Naive thymus-derived CD4-positive, alpha-beta T cell (primary cell): ENCODE data around the gene ZMYND8. TPM values are rescaled to one million over a fixed set of nuclear protein-coding genes. Genes with fewer than 3 reads are reported as not detected.
"Not testable (repeated sequence)": the region's sequence is repeated elsewhere in the genome, so short reads cannot be mapped to it uniquely, and the experiment has no call there.

Source experiments
- ATAC-seq: fragments of 150-1000 bp; cut with Tn5 transposase; 2 replicates; pipeline ENCODE4 v1.10.0; 2021; ENCODE audit warnings: mild to moderate bottlenecking, moderate library complexity
- CTCF ChIA-PET: fragments of 350-600 bp; sonication (Branson Sonifier 250); formaldehyde crosslinking; loops from one replicate; lab custom pipeline; 2021; ENCODE audit warnings: antibody characterized with exemption; lab: Charles Lee
- POLR2A ChIA-PET: fragments of 350-600 bp; sonication (Branson Sonifier 250); formaldehyde crosslinking; loops from one replicate; lab custom pipeline; 2021; ENCODE audit warnings: antibody characterized with exemption, inconsistent platforms; lab: Charles Lee
- DNase-seq, 9 donors: peaks; one replicate each; pipeline versions ENCODE4 v3.0.0 to v3.0.0-alpha.2; 2020 to 2022; ENCODE audit warnings: mixed read lengths in 1 of 9
- H3K27ac ChIP-seq: one replicate; pipeline ENCODE4 v1.7.0; 2013; ENCODE audit warnings: mild to moderate bottlenecking, low read depth, low read length, moderate library complexity
- H3K27me3 ChIP-seq, 2 donors: one replicate each; pipeline ENCODE4 v1.7.0; 2013; ENCODE audit warnings: low read length in 2 of 2, mild to moderate bottlenecking in 2 of 2, moderate library complexity in 2 of 2; ENCODE audit not compliant: control insufficient read depth in 2 of 2, insufficient read depth in 2 of 2
- H3K36me3 ChIP-seq, 3 experiments: 1 replicate in 2 of 3; 2 replicates in 1 of 3; pipeline ENCODE4 v1.7.0; 2013; ENCODE audit warnings: low read length in 3 of 3, mild to moderate bottlenecking in 3 of 3, moderate library complexity in 1 of 3; ENCODE audit not compliant: insufficient read depth in 3 of 3, control insufficient read depth in 2 of 3
- H3K4me1 ChIP-seq, 2 donors: one replicate each; pipeline ENCODE4 v1.7.0; 2013; ENCODE audit warnings: low read length in 2 of 2, mild to moderate bottlenecking in 2 of 2, moderate library complexity in 1 of 2; ENCODE audit not compliant: control insufficient read depth in 2 of 2, insufficient read depth in 2 of 2
- H3K4me3 ChIP-seq: 2 replicates; pipeline ENCODE4 v1.7.0; 2013; ENCODE audit warnings: mild to moderate bottlenecking, low read length
- H3K9me3 ChIP-seq, 3 experiments: 1 replicate in 2 of 3; 2 replicates in 1 of 3; pipeline ENCODE4 v1.7.0; 2013; ENCODE audit warnings: low read length in 3 of 3; ENCODE audit not compliant: control insufficient read depth in 2 of 3
- H3K27ac Mint-ChIP-seq, 9 donors: one replicate each; pipeline ENCODE4 v1.8.0; 2020 to 2022; ENCODE audit warnings: mixed read lengths in 9 of 9, mild to moderate bottlenecking in 8 of 9, moderate library complexity in 5 of 9, inconsistent platforms in 2 of 9
- H3K27me3 Mint-ChIP-seq, 5 donors: one replicate each; pipeline ENCODE4 v1.8.0; 2021 to 2022; ENCODE audit warnings: mixed read lengths in 5 of 5, mild to moderate bottlenecking in 1 of 5
- H3K36me3 Mint-ChIP-seq, 5 donors: one replicate each; pipeline ENCODE4 v1.8.0; 2020 to 2022; ENCODE audit warnings: mixed read lengths in 5 of 5, mild to moderate bottlenecking in 3 of 5, inconsistent platforms in 1 of 5
- H3K4me1 Mint-ChIP-seq, 7 donors: one replicate each; pipeline ENCODE4 v1.8.0; 2020 to 2022; ENCODE audit warnings: mixed read lengths in 7 of 7, mild to moderate bottlenecking in 3 of 7, inconsistent platforms in 1 of 7
- H3K4me3 Mint-ChIP-seq, 10 donors: one replicate each; pipeline ENCODE4 v1.8.0; 2020 to 2022; ENCODE audit warnings: mild to moderate bottlenecking in 10 of 10, mixed read lengths in 10 of 10, moderate library complexity in 6 of 10, inconsistent platforms in 2 of 10
- H3K9me3 Mint-ChIP-seq, 11 donors: one replicate each; pipeline ENCODE4 v1.8.0; 2020 to 2022; ENCODE audit warnings: mixed read lengths in 11 of 11, mild to moderate bottlenecking in 4 of 11, inconsistent platforms in 1 of 11, moderate library complexity in 1 of 11
- intact Hi-C, 2 donors: fragments of 100-400 bp; cut with micrococcal nuclease; formaldehyde crosslinking; loops; one replicate each; pipeline ENCODE4 v1.15.1; 2023
- polyA plus RNA-seq, 2 donors: library from polyadenylated mRNA; unstranded; fragments of 300-500 nt; fragmentation: Illumina TruSeq; gene quantifications; one replicate each; pipeline ENCODE4 v1.2.3, GENCODE V29; 2021
- total RNA-seq, 6 experiments: library from RNA in 5 of 6; stranded (reverse) in 5 of 6; gene quantifications; 1 replicate in 5 of 6; 2 replicates in 1 of 6; pipeline ENCODE4 v1.2.3 and lab custom pipeline; 2021 to 2026

ZMYND8 gene
- total and polyA plus RNA-seq, 7 experiments from 2014 or later: 12.7 to 83.0 (median 63.7) TPM

DNA sequence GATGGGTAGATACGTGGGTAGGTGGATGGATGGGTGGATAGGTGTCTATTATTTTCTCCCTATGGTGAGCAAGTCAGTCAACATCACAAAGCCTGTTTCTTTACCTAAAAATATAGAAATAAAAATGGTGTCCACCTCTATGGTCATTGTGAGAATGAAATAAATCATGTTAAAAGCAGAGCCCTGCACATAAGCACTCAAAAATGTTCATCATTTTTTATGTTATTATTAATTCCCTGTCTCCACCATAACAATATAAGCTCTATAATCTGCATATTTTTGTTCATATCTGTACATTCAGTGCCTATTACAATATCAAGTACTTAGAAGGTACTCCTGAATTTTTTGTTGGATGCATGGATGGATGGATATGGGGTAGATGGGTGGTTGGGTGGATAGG lies 177.6 kb downstream of the ZMYND8 start:
- Histone ChIP-seq H3K27me3 (no peaks in the 10 kb centered on the region), H3K4me3 (no peak overlapping the region), H3K4me1 (no peaks in the 10 kb centered on the region), H3K9me3 (no peaks in the 10 kb centered on the region), H3K27ac (no peak overlapping the region), H3K36me3 (no peaks in the 10 kb centered on the region)
- Mint-ChIP-seq H3K27me3 (peaks cover 0 to 6% (median 3%) of the 10 kb centered on the region in 5 donors), H3K9me3 (peaks cover 0 to 3% (median 0%) of the 10 kb centered on the region in 11 donors), H3K36me3 (peaks cover 0 to 2% (median 0%) of the 10 kb centered on the region in 5 donors), H3K27ac (no peak overlapping the region), H3K4me3 (no peak overlapping the region), H3K4me1 (no peaks in the 10 kb centered on the region)
- intact Hi-C loops: no loop called here
- CTCF ChIA-PET: no interaction called here
- ATAC-seq (no peak), DNase-seq (no peak)
- POLR2A ChIA-PET: no interaction called here

DNA sequence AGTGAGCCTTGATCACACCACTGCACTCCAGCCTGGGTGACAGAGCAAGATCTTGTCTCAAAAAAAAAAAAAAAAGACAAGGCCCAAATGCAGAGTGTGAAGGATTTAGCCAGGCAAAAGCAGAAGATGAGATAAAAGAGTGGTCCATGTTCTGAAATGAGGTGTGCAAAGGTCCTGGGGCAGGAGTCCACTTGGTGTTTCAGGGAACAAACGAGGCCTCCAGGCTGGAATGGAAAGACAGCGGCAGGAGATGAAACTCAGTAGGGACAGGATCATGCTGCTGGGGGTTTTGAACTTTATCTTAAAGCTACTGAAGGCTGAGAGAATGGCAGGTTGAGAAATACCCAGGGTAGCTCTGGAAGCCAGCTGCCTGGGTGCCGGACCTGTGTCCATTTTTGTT lies 178.2 kb downstream of the ZMYND8 start:
- Mint-ChIP-seq H3K36me3 (peaks cover 0 to 2% (median 0%) of the 10 kb centered on the region in 5 donors), H3K9me3 (peaks cover 0 to 3% (median 0%) of the 10 kb centered on the region in 11 donors), H3K27ac (no peak overlapping the region), H3K4me1 (no peaks in the 10 kb centered on the region), H3K27me3 (peaks cover 0 to 6% (median 3%) of the 10 kb centered on the region in 5 donors), H3K4me3 (no peak overlapping the region)
- no peaks in the 10 kb centered on the region for H3K4me1 ChIP-seq
- ATAC-seq: no peak
- CTCF ChIA-PET: no interaction called here
- no peaks in the 10 kb centered on the region for H3K9me3 ChIP-seq
- DNase-seq: no peak
- no peaks in the 10 kb centered on the region for H3K36me3 ChIP-seq
- no peaks in the 10 kb centered on the region for H3K27me3 ChIP-seq
- H3K4me3 ChIP-seq: no peak overlapping the region
- no peak overlapping the region for H3K27ac ChIP-seq
- intact Hi-C loops: no loop called here
- POLR2A ChIA-PET: no interaction called here

DNA sequence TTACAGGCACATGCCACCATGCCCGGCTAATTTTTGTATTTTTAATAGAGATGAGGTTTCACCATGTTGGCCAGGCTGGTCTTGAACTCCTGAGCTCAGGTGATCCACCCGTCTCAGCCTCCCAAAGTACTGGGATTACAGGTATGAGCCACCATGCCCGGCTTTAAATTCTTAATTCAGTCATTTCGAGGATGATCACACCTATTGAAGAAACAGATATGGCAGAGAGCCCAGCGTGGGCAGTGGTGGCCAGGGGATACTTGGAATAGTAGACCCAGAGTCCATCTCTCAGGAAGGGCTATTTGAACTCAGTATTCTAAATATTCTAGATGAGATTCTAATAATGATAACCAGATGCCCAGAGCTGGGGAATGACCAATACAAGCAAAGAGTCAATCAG lies 180.3 kb downstream of the ZMYND8 start:
- H3K27ac Mint-ChIP-seq, POLR2A ChIA-PET, CTCF ChIA-PET, H3K4me3 Mint-ChIP-seq, H3K36me3 ChIP-seq, H3K9me3 Mint-ChIP-seq, H3K36me3 Mint-ChIP-seq, H3K4me1 Mint-ChIP-seq, H3K4me3 ChIP-seq, DNase-seq, H3K27me3 ChIP-seq, H3K9me3 ChIP-seq, H3K4me1 ChIP-seq, ATAC-seq, intact Hi-C loops, H3K27ac ChIP-seq: not testable (repeated sequence)
- H3K27me3 Mint-ChIP-seq: peaks cover 0 to 10% (median 8%) of the 10 kb centered on the region in 5 donors

DNA sequence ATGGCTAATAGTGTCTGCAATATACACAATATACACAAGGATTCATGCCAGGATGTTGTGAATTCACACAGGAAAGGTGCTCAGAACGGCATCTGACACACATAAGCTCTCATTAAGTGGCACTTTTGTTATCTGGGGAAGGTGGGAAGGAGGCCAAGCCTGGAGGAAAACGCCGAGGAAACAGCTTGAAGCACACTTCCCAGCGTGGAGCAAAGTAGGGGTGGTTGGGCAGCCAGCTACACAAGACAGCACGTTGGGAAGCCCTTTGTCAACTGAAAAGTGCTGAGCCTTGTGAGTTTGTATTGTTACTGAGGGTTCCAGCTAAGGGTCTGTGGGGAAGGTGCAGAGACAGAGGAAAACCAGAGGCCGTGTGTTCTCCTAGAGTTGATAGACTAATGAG lies 181.0 kb downstream of the ZMYND8 start:
- Mint-ChIP-seq H3K27me3 (peaks cover 0 to 18% (median 14%) of the 10 kb centered on the region in 5 donors), H3K4me1 (no peaks in the 10 kb centered on the region), H3K4me3 (no peak overlapping the region), H3K36me3 (no peaks in the 10 kb centered on the region), H3K27ac (no peak overlapping the region), H3K9me3 (no peaks in the 10 kb centered on the region)
- H3K4me3 ChIP-seq: no peak overlapping the region
- POLR2A ChIA-PET: no interaction called here
- DNase-seq (no peak), ATAC-seq (no peak)
- no peaks in the 10 kb centered on the region for H3K36me3 ChIP-seq
- intact Hi-C loops: no loop called here
- CTCF ChIA-PET: interaction anchor here (1.2 kb wide), 1 partner anchor 21 kb away, joined by 3 read pairs; no protein-coding TSS in a partner anchor
- no peaks in the 10 kb centered on the region for H3K9me3 ChIP-seq
- H3K27ac ChIP-seq: no peak overlapping the region
- H3K4me1 ChIP-seq: no peaks in the 10 kb centered on the region
- no peaks in the 10 kb centered on the region for H3K27me3 ChIP-seq

DNA sequence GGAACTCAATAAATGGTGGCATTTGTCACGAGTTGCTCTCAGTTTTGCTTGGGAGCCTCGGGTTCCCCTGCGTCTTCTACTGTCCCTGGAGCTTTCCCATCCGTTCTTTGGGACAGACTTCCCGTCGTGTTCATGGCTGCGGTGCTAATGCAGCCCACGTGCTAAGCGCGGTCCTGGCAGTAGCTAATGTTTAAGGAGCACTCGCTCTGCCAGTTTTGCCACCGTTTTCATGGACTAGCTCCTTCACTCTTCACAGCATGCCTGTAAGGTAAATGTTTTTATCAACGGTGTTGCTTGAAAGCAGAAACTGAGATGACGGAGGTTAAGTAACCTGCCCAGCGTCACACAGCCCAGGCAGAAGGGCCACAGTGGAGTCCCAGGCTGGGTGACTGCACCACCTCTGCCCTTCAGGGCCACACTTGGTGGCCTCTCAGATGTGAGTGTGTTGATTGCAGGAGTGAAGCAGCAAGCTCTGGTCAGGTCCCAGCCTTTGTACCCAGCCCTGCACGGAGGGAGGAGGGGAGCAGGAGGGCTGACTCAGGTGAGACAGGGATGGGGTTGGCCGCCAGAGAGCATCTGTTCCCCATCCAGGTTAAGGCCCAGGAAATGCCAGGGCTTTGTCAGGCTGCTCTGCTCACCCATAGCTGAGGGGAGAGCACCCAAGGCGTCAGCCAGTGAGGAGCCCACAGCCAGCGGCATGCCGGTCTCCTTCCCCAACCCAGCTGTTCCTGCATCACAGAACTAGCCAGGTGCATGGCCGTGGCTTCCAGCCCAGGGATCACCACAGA lies 181.8 kb downstream of the ZMYND8 start:
- no peak overlapping the region for H3K27ac Mint-ChIP-seq
- no peaks in the 10 kb centered on the region for H3K27me3 ChIP-seq
- CTCF ChIA-PET: interaction anchor here (1.2 kb wide), 1 partner anchor 22 kb away, joined by 3 read pairs; no protein-coding TSS in a partner anchor
- H3K4me3 ChIP-seq: no peak overlapping the region
- no peaks in the 10 kb centered on the region for H3K4me1 Mint-ChIP-seq
- intact Hi-C loops: no loop called here
- no peaks in the 10 kb centered on the region for H3K36me3 ChIP-seq
- H3K4me1 ChIP-seq: no peaks in the 10 kb centered on the region
- DNase-seq: no peak
- H3K27ac ChIP-seq: no peak overlapping the region
- no peaks in the 10 kb centered on the region for H3K9me3 Mint-ChIP-seq
- no peaks in the 10 kb centered on the region for H3K9me3 ChIP-seq
- H3K36me3 Mint-ChIP-seq: no peaks in the 10 kb centered on the region
- POLR2A ChIA-PET: no interaction called here
- no peak for ATAC-seq
- no peak overlapping the region for H3K4me3 Mint-ChIP-seq
- H3K27me3 Mint-ChIP-seq: peaks cover 0 to 18% (median 15%) of the 10 kb centered on the region in 5 donors

DNA sequence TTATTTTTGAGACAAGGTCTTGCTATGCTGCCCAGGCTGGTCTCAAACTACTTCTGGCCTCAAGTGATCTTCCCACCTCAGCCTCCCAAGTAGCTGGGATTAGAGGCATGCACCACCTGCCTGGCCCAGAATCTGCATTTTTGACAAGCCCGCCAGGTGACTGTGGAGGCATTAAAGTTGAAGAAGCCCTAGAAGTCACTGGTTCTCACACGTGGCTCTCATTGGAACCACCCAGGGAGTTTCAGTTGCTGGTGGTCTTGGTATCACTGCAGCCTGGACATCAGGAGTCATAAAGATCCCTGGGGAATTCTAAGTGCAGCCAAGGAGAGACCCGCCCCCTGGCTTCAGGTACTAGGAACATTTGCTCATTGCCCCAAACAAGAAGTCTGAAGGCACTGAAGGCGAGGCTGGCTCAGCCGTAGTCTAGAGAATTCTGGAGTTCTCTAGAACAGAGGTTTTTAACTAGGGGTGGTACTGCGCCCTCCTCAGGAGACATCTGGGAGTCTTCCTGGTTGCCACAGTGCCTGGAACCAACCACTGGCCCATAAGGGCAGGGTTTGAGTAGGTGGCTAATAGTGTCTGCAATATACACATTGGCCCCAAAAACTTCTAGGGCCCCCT lies 182.8 kb downstream of the ZMYND8 start:
- Mint-ChIP-seq H3K36me3 (no peaks in the 10 kb centered on the region), H3K27ac (no peak overlapping the region), H3K4me3 (no peak overlapping the region), H3K4me1 (no peaks in the 10 kb centered on the region), H3K27me3 (peaks cover 0 to 21% (median 18%) of the 10 kb centered on the region in 5 donors), H3K9me3 (no peaks in the 10 kb centered on the region)
- DNase-seq: no peak
- Histone ChIP-seq H3K4me1 (no peaks in the 10 kb centered on the region), H3K27me3 (no peaks in the 10 kb centered on the region), H3K9me3 (no peaks in the 10 kb centered on the region), H3K27ac (no peak overlapping the region), H3K4me3 (no peak overlapping the region), H3K36me3 (no peaks in the 10 kb centered on the region)
- no peak for ATAC-seq
- ChIA-PET CTCF (no interaction called here), POLR2A (no interaction called here)
- intact Hi-C loops: no loop called here
